Activated CD4-positive, alpha-beta memory T cell treated with anti-CD3 and anti-CD28 coated beads for 36 hours (primary cell): ENCODE results near the gene NSUN3. TPM values are rescaled to one million over a fixed set of nuclear protein-coding genes. Genes with fewer than 3 reads are reported as not detected.
A peak's percentile ranks its signal among the peaks of the same experiment; 100 is the strongest.

Experiments used
- CTCF ChIA-PET: fragments of 350-600 bp; sonication (Branson Sonifier 250); formaldehyde crosslinking; loops from one replicate; lab custom pipeline; 2021; ENCODE audit warnings: antibody characterized with exemption, inconsistent platforms; lab: Charles Lee
- POLR2A ChIA-PET: fragments of 350-600 bp; sonication (Branson Sonifier 250); formaldehyde crosslinking; loops from one replicate; lab custom pipeline; 2021; ENCODE audit warnings: antibody characterized with exemption; lab: Charles Lee
- DNase-seq: peaks from one replicate; pipeline ENCODE4 v3.0.0-alpha.2; 2020
- H3K27ac Mint-ChIP-seq: one replicate; pipeline ENCODE4 v1.8.0; 2021; ENCODE audit warnings: mixed read lengths
- H3K27me3 Mint-ChIP-seq: one replicate; pipeline ENCODE4 v1.8.0; 2021; ENCODE audit warnings: mixed read lengths
- H3K36me3 Mint-ChIP-seq: one replicate; pipeline ENCODE4 v1.8.0; 2021; ENCODE audit warnings: mixed read lengths
- H3K4me1 Mint-ChIP-seq: one replicate; pipeline ENCODE4 v1.8.0; 2021; ENCODE audit warnings: low read depth, mixed read lengths
- H3K4me3 Mint-ChIP-seq: one replicate; pipeline ENCODE4 v1.8.0; 2021; ENCODE audit warnings: mild to moderate bottlenecking, mixed read lengths
- H3K9me3 Mint-ChIP-seq: one replicate; pipeline ENCODE4 v1.8.0; 2021; ENCODE audit warnings: mixed read lengths
- intact Hi-C: fragments of 100-400 bp; cut with micrococcal nuclease; formaldehyde crosslinking; loops from one replicate; pipeline ENCODE4 v1.15.1; 2023
- total RNA-seq, 2 experiments: library from RNA; stranded (reverse); gene quantifications; one replicate each; pipeline ENCODE4 v1.2.3, GENCODE V29; 2021

NSUN3 gene
- total RNA-seq, 2 experiments from 2014 or later = 15.3 to 16.2 TPM

DNA sequence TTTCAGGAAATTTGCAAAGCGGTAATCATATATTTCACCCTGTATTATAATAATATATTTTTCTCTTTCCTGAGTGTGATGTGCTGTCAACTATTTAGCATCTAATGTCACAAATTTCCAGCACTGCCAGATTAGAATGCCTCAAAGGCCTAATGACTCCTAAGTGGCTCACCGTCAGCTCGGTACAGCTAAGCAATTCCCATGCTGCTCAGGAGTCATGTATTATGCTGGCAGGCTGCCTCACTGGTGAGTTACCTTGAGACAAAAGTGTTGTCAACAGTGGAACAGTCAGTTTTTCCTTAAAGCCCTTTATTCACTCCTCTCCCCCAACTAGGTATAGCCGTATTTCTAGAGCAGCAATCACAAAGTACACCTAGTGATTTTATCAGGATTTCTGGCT lies 83.6 kb downstream of the NSUN3 start:
- no peak overlapping the region for H3K27ac Mint-ChIP-seq
- no peak overlapping the region for H3K4me3 Mint-ChIP-seq
- no peaks in the 10 kb centered on the region for H3K36me3 Mint-ChIP-seq
- H3K27me3 Mint-ChIP-seq = peaks cover 9% of the 10 kb centered on the region
- CTCF ChIA-PET = no interaction called here
- H3K4me1 Mint-ChIP-seq = no peaks in the 10 kb centered on the region
- no peaks in the 10 kb centered on the region for H3K9me3 Mint-ChIP-seq
- intact Hi-C loops = no loop called here
- DNase-seq = no peak
- POLR2A ChIA-PET = no interaction called here

DNA sequence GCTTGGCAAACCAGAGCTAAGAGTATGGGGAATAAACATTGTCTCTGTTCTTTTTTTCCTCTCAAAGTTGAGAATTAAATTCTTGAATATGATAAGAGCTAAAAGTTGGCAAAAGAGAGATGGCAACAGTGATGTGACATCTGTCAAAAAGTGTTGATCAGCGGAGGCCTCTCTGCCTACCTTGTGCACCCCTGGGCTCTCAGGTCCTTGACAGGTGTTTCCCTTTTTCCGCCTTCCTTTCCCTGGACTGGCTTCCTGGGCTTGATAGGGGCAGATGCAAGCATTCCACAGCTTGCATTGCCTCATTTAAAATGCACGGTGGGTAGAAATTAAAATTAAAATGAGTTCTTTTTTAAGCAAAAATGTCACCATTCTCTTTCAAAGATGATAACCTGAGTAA lies 84.2 kb downstream of the NSUN3 start:
- DNase-seq = no peak
- Mint-ChIP-seq H3K4me3 (no peak overlapping the region), H3K36me3 (no peaks in the 10 kb centered on the region), H3K9me3 (no peaks in the 10 kb centered on the region), H3K27me3 (peaks cover 14% of the 10 kb centered on the region), H3K27ac (no peak overlapping the region), H3K4me1 (no peaks in the 10 kb centered on the region)
- ChIA-PET POLR2A (no interaction called here), CTCF (no interaction called here)
- intact Hi-C loops = no loop called here

DNA sequence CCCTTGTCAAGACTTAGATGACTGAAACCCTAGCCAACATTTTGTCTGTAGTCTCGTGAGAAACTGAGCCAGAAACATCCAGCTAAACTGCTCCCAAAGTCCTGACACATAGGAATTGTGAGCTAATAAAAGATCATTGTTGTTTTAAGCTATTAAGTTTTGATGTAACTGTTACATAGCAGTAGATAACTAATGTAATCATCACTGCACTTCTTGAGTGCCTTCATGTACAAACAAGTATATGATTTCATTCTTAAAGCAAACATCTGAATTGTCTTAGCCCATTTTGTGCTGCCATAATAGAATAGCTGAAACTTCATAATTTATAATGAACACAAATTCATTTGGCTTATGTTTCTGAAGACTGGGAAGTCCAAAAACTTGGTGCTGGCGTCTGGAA lies 87.3 kb downstream of the NSUN3 start:
- no peaks in the 10 kb centered on the region for H3K36me3 Mint-ChIP-seq
- H3K27ac Mint-ChIP-seq = no peak overlapping the region
- no peak for DNase-seq
- peaks cover 15% of the 10 kb centered on the region for H3K27me3 Mint-ChIP-seq
- no peaks in the 10 kb centered on the region for H3K4me1 Mint-ChIP-seq
- CTCF ChIA-PET = no interaction called here
- H3K9me3 Mint-ChIP-seq = no peaks in the 10 kb centered on the region
- intact Hi-C loops = no loop called here
- no peak overlapping the region for H3K4me3 Mint-ChIP-seq
- POLR2A ChIA-PET = no interaction called here

DNA sequence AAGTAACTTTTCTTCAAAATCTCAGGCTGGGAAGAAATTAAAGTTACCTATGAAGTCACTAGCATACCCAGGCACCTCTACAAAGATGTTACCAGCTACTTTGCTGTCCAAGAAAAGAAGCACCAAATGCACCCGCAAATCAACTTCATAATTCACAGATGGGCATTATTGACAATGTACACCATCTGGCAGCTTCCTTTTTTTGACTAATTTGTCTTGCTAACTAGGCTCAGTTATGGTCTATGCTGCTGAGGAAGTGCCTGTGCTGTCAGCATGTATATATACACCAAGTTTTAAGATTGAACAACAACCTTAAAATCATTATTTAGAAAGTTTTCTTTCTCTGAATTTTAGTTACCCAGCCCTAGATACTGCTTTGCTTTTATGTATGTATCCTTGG lies 93.8 kb downstream of the NSUN3 start:
- intact Hi-C loops = no loop called here
- no peak overlapping the region for H3K27ac Mint-ChIP-seq
- DNase-seq = no peak
- no peaks in the 10 kb centered on the region for H3K36me3 Mint-ChIP-seq
- ChIA-PET CTCF (no interaction called here), POLR2A (no interaction called here)
- no peak overlapping the region for H3K4me3 Mint-ChIP-seq
- H3K9me3 Mint-ChIP-seq = no peaks in the 10 kb centered on the region
- no peaks in the 10 kb centered on the region for H3K4me1 Mint-ChIP-seq
- H3K27me3 Mint-ChIP-seq = peaks cover 8% of the 10 kb centered on the region

DNA sequence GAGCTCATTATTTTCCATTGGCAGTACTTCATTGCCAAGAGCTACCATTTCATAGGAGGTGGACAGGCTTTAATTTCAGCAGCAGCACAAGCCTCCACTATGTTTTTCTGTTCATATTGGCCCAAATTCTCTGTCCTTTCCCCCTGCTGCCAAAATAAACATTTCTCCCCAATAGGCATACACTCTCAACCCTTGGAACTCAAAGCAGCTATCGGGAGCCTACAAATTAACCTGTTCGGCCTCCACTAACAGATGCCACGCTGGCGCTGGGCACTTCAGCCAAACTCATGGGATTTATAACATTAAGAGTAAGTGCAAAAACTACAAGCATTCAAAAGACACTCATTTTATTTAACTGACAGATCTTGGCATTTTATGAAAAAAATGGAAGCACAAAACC lies 95.7 kb downstream of the NSUN3 start:
- H3K27me3 Mint-ChIP-seq = peaks cover 4% of the 10 kb centered on the region
- POLR2A ChIA-PET = no interaction called here
- no peak for DNase-seq
- no peak overlapping the region for H3K27ac Mint-ChIP-seq
- no peak overlapping the region for H3K4me3 Mint-ChIP-seq
- intact Hi-C loops = no loop called here
- H3K36me3 Mint-ChIP-seq = no peaks in the 10 kb centered on the region
- no peaks in the 10 kb centered on the region for H3K4me1 Mint-ChIP-seq
- CTCF ChIA-PET = no interaction called here
- no peaks in the 10 kb centered on the region for H3K9me3 Mint-ChIP-seq

DNA sequence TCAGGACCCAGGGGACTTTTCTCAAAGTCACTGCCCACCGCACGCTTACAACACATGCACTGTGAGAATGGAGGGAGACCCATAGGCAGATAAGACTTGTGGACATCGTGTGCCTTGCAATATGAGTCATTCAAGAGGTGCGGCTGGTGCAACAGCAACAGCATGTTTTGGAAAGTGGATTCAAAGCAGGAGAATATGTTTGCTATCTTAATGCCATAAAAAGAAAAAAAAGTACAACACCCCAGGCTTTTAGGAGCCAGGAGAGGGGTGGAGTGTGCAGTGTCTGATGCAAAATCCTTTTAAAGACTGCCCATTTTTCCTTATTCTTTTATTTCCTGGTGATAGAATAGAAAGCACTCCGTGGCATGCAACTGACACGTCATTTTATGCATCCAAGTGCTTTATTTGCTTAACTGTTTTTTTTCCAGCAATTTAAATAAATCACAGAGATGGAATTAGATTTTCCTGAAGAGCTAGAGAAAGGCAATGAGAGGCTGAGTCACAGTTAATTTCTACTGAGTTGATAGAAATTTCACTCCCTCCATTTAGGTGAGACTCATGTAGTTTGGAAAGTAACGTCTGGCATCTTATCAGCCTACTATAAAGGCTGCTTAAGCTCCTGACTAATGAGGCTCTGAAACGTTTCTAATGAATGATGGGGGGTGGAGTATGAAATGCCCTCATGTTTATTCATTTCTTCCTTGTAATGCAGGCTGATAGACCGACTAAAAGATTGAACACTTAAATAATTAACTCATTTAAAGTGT lies 96.4 kb downstream of the NSUN3 start:
- H3K4me1 Mint-ChIP-seq = no peaks in the 10 kb centered on the region
- H3K36me3 Mint-ChIP-seq = no peaks in the 10 kb centered on the region
- intact Hi-C loops = no loop called here
- H3K4me3 Mint-ChIP-seq = no peak overlapping the region
- DNase-seq = no peak
- H3K27ac Mint-ChIP-seq = no peak overlapping the region
- CTCF ChIA-PET = no interaction called here
- POLR2A ChIA-PET = no interaction called here
- peaks cover 4% of the 10 kb centered on the region for H3K27me3 Mint-ChIP-seq
- no peaks in the 10 kb centered on the region for H3K9me3 Mint-ChIP-seq

DNA sequence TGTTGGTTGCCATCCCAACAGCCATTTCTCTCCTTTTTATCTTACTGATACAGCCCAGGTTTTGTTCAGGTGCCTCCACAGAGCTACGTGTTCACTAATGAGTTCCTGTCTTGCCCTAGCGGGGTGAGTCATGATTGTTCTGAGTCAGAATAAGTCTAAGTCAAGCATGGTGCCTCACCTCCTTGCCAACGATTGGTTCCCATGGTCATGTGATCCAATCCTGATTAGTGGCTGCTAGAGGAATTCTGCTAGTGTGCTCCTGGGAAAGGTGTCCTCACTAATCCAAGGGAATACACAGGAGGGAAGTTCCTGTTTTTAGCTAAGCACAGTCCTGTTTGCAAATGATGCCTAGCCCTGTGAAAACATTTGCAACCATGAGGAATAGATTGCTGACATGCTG lies 99.8 kb downstream of the NSUN3 start:
- peak; percentile 25 for DNase-seq
- Mint-ChIP-seq H3K36me3 (no peaks in the 10 kb centered on the region), H3K9me3 (no peaks in the 10 kb centered on the region), H3K4me1 (no peaks in the 10 kb centered on the region), H3K27me3 (peaks cover 4% of the 10 kb centered on the region), H3K27ac (no peak overlapping the region), H3K4me3 (no peak overlapping the region)
- intact Hi-C loops = no loop called here
- CTCF ChIA-PET = no interaction called here
- POLR2A ChIA-PET = no interaction called here

DNA sequence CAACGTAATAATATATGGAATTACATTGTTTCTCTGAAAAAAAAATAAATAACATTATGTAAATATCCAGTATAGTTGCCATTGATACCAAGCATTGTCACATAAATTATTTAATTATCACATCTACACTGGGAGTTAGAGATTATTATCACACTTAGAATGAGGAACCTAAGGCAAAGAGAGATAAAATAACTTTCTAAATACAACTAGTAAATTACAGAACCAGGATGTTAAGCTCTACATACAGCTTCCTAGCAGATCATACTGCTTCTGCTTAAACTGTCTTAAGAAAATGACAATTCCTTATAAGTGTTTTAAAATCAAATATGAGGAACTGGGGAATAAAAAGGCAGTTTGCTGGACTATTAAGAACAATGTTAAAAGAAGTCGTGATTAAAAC lies 104.5 kb downstream of the NSUN3 start:
- no peaks in the 10 kb centered on the region for H3K36me3 Mint-ChIP-seq
- no peaks in the 10 kb centered on the region for H3K4me1 Mint-ChIP-seq
- H3K27me3 Mint-ChIP-seq = no peaks in the 10 kb centered on the region
- CTCF ChIA-PET = no interaction called here
- no peaks in the 10 kb centered on the region for H3K9me3 Mint-ChIP-seq
- POLR2A ChIA-PET = no interaction called here
- no peak overlapping the region for H3K27ac Mint-ChIP-seq
- intact Hi-C loops = no loop called here
- DNase-seq = no peak
- H3K4me3 Mint-ChIP-seq = no peak overlapping the region

DNA sequence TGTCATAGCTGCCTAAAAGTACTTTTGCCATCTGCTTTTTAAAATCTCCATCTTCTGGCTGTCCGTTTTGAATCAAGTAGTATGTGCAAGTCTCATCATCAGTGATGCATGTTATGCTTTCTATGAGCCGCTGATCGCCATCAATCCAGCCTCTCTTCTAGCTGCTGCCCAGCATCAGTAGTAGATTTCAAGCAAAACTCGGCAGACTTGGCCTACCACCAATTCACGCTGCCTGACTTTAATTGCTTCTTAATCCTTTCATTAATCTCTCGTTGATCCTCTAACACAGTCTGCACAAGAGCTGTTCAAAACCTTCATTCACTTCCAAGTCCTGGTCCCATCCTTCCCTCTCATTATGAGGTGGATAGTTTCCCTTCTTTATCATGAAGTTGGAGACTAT lies 104.9 kb downstream of the NSUN3 start:
- intact Hi-C loops = no loop called here
- H3K4me3 Mint-ChIP-seq = no peak overlapping the region
- no peak for DNase-seq
- no peaks in the 10 kb centered on the region for H3K36me3 Mint-ChIP-seq
- POLR2A ChIA-PET = no interaction called here
- H3K9me3 Mint-ChIP-seq = no peaks in the 10 kb centered on the region
- H3K27ac Mint-ChIP-seq = no peak overlapping the region
- no peaks in the 10 kb centered on the region for H3K4me1 Mint-ChIP-seq
- no peaks in the 10 kb centered on the region for H3K27me3 Mint-ChIP-seq
- CTCF ChIA-PET = no interaction called here

DNA sequence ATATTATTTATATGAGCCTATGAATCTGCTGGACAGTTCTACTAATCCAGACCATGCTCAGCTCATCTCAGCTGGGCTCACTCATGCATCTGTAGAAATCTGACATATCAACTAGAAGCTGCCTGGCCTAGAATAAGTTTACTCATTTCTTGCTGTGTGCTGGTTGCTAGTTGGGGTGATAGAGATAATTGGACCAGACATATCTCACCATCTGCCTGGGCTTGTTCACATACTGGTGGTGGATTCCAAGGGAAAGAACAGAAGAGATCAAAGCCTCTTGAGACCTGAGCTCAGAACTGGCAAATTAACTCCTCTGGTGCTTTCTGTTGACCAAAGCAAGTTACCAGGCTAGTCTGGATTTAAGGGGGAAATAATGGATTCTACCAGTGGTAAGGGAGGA lies 109.1 kb downstream of the NSUN3 start:
- Mint-ChIP-seq H3K9me3 (no peaks in the 10 kb centered on the region), H3K36me3 (no peaks in the 10 kb centered on the region), H3K4me1 (no peaks in the 10 kb centered on the region), H3K27me3 (no peaks in the 10 kb centered on the region), H3K4me3 (no peak overlapping the region), H3K27ac (no peak overlapping the region)
- intact Hi-C loops = no loop called here
- CTCF ChIA-PET = no interaction called here
- POLR2A ChIA-PET = no interaction called here
- DNase-seq = no peak

DNA sequence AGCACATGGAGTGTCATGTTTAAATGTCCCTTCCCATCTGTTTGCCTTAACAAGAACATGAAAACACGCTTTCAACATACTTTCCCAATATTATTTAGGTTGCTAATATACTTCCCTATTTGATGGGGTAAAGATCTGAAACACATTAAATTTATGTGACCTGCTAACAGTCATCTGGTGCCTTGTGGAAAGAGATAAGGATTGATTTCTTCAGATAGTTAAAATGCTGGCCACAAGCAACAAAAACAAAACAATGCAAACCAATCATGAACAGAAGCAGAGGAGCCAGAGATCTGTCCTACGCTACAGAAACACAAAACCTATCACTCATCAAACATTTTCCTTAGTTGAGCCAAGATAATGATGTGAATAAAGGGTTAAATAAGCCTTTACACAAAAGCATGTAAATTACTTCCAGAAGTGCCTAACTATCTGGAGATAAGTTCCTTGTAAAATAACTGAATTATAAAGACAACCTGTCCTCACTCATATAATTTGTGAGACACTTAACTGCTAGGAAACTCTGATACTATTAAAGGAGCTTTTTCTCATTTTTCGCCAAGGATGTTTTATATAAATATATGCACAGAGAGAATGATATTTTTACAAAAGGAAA lies 109.9 kb downstream of the NSUN3 start:
- intact Hi-C loops = no loop called here

DNA sequence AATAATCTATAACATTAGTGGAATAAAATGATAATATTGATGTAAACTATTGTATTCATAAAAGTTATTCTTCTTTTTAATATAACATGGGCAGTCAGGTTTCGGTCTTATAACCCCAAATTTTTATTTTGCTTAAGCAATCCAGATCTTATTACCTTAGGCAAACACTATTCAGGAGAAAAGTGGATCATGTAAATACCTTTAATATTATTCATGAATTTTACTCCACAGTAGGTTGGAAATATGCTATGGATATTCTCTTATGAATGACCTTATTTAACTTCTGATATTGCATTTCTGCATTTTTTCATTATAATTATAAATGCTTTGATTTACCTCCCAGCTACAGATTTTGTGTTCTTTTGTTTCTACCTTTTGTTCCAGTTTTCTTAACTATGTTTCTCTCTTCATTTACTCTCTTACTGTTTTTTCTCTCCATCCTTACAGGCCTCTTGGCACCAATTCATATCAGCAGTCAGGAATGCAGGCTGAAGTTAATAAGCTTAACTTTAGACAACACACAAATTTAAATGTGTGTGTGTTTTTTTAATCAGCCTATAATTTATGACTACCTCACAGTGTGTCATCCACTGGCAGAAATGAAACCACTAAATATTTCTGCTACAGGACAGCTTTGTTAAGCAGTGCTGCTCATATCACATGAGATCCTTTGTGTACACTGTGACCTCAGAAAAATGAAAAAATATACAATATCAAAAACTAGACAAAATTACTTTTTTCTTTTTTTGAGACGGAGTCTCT lies 111.0 kb downstream of the NSUN3 start:
- no peak overlapping the region for H3K4me3 Mint-ChIP-seq
- POLR2A ChIA-PET = interaction anchor here (0.6 kb wide), 1 partner anchor 35 kb away, joined by 3 read pairs; no protein-coding TSS in a partner anchor
- H3K36me3 Mint-ChIP-seq = no peaks in the 10 kb centered on the region
- H3K27me3 Mint-ChIP-seq = peaks cover 2% of the 10 kb centered on the region
- CTCF ChIA-PET = interaction anchor here (1.4 kb wide), 1 partner anchor 61 kb away, joined by 3 read pairs; no protein-coding TSS in a partner anchor
- no peak overlapping the region for H3K27ac Mint-ChIP-seq
- no peak for DNase-seq
- H3K9me3 Mint-ChIP-seq = no peaks in the 10 kb centered on the region
- intact Hi-C loops = no loop called here
- no peaks in the 10 kb centered on the region for H3K4me1 Mint-ChIP-seq

More for the DNA sequence above, 109.9 kb downstream of the NSUN3 start:
- DNase-seq = no peak
- H3K27me3 Mint-ChIP-seq = no peaks in the 10 kb centered on the region
- H3K4me3 Mint-ChIP-seq = no peak overlapping the region
- CTCF ChIA-PET = interaction anchor here (1.4 kb wide), 1 partner anchor 62 kb away, joined by 3 read pairs; no protein-coding TSS in a partner anchor
- no peaks in the 10 kb centered on the region for H3K36me3 Mint-ChIP-seq
- H3K4me1 Mint-ChIP-seq = no peaks in the 10 kb centered on the region
- POLR2A ChIA-PET = no interaction called here
- no peak overlapping the region for H3K27ac Mint-ChIP-seq
- no peaks in the 10 kb centered on the region for H3K9me3 Mint-ChIP-seq
